Central memory CD4-positive, alpha-beta T cell (primary cell): Measurements from ENCODE around the gene GRM5.
"Not testable (repeated sequence)": the region's sequence is repeated elsewhere in the genome, so short reads cannot be mapped to it uniquely, and the experiment has no call there.

ENCODE experiments used
- DNase-seq: peaks from one replicate; pipeline ENCODE4 v3.0.0; 2022
- total RNA-seq, 3 experiments: gene quantifications; one replicate each; lab custom pipeline; 2026; lab: John Stamatoyannopoulos, UW

GRM5 gene
- total RNA-seq, result 0 to 0.19 (median 0.07) reads per million in 3 experiments

DNA sequence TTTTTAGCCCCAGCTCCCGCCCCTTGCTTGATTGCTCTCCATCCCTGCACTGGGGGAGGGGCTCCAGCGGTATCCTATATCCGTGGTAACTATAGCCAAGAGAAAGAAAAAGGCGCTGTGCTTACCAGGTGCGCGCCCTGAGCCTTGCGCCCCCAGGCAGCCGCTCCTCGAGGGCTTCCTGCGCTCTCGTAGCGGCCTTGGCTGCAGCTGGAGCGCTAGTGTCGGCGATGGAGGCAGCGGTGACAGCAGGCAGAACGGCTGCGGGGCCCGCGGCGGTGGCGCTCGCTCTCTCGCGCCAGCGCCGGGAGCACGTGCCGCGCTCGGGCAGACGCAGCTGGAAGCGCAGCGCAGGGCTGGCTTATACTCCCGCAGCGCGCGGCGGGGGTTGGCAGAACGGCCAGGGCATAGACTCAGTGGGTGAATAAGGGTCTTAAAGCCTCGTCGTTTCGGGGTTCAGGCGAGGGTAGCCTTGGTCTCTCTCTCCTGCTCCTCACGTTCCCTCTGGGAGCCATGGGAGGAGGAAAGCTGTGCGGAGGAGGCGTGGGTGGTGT, at the start of gene GRM5:
Gene GRM5, minus strand, starts transcription at position 332 of the 551 bp plus-strand sequence. CDS start 18,110 bp downstream, outside the sequence.
- not testable (repeated sequence) for DNase-seq

DNA sequence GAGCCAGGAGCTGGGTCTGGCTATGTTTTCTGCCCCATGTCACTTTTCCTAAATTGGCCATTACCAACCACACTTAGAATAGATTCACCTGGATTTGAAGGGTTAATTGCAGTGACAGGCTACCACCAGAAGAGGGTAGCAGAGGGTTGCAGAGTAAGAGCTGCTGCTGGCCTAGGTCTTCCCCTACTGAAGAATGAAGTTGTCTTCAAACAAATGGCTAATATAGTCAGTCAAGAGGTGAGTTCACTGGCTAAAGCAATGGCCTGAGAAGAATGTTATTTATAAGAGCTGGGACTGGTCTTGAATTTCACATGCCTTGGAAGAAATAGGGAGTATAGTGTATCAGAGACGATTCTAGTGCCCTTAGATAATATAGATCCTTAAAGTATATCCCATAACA, 32.2 kb upstream of the GRM5 start:
- DNase-seq, result peak; percentile 2

DNA sequence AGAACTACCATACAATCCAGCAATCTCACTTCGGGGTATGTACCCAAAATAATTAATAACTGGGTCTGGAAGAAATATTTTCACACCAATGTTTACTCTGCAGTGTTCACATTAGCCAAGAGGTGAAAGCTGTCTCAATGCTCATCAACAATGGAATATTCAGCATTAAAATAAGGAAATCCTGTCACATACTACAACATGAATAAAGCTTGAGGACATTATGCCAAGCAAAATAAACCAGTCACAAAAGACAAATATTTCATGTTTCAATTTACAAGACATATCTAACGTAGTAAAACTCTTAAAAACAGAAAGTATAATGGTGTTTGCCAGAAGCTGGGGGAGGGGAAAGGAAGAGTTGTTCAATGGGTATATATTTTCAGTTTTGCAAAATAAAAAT, 28.0 kb upstream of the GRM5 start:
- DNase-seq, result not testable (repeated sequence)

DNA sequence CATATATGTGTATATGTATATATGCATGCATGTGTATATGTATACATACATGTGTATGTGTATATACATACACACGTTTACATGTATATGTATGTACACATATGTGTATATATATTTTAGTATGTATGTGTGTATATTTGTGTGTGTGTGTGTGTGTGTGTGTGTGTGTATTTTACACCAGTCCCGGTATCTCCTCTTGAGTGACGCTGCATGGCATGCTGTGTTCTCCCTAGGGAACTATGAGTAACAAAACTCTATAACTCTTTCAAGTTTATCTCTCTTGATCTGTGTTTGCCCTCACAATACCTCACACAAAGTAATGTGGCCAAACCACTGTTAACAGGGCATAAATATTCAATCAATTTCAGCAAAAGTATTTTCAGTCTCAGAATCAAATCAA, 19.2 kb upstream of the GRM5 start:
- not testable (repeated sequence) for DNase-seq

DNA sequence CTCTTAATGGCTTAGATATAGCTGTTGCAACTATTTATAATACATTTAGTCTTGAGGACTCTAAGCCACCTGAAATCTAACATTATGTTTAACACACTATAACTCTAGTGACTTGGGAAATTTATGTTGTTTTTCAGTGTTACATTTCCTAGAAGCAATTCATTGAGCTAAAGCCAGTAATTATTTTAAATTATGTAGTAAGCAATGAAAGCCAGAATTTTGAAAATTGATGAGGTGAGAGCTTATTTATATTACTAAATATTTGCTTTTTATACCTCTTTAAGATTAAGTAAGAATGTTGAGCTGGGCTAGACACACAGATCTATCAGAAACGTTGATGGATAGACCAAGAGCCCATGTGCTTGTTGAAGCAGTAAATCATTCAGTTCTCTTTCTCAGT, 5.1 kb upstream of the GRM5 start:
- not testable (repeated sequence) for DNase-seq

DNA sequence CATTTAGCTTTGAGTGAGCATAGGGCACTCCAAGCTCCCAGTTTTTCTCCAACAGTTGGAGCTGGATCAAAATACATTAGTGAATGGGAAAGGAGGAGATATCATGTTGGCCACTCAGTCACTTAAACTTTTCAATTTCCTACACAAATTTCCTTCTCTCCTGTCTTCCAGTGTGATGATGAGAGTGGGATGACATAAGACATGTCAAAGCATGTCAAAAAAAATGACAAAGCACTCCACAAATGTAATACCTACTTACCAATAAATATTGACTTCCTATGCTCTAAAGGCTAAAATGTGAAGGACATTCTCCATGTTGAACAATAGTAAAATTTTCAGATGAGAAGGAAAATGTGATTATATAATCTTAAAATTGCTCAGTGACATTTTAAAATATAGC, 1.5 kb upstream of the GRM5 start:
- DNase-seq, result no peak

DNA sequence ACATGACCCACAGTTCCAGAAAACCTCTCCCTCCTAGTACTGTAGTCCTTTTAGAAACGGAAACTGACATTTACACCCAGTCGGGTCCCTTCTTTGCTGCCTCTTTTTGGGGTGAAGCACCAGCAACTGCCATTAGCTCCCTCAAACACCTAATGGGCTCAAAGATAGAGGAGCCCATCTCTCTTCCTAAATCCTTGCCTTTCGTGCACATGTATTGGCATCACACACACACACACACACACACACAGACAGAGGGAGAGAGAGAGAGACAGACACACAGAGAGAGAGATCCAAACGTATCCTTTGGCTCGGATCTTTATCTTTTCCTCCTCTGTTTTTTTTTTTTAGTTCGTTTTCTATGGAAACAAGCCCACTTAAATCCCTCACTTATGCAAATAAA, 716 bp downstream of the GRM5 start:
- no peak for DNase-seq

DNA sequence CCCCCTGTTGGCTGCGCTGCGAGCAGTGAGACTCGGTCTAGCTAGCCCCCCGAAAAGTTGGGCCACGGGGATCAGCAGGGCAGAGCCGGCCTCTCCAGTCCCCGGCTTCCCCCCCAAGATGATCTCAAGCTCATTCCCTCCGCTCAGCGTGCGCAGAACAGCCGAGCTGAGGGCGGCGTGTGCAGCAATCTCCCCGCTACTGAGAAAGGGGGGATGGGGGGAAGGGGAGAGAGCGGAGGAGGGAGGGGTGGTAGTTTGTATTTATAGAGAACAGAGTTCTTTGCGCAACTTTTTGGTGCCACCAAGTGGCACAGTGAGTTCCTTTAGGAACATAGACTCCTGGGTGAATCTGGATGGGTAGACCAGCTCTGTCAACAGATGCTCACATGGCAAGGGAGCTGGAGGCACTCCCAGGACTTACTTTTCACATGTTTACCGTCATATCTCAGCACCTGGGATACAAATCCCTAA, 2.3 kb downstream of the GRM5 start:
- not testable (repeated sequence) for DNase-seq

DNA sequence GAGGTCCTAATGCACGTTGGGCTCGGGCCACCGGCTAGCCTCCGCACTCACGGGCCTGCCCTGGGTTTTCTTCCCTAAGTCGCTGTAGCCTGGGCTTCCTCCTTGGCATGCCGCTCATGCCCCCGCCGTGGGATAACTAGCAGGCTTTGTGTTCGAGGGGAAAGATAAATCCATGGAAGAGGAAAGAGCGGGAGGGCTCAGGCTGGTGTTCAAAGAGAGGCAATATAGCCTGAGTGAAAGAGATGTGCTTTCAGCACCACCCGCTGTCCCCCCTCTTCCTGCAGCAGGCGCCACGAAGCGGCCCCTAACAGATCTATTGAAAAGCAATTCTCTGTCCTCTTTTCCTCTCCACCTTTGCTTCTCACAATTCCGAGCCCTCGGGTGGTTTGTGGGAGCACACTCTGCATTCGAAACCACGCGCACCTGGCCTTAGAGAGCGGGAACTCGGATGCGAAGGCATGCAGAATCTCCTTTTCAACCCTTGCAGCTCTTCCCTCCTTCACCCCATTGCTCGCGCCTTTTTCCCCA, 2.9 kb downstream of the GRM5 start:
- not testable (repeated sequence) for DNase-seq

DNA sequence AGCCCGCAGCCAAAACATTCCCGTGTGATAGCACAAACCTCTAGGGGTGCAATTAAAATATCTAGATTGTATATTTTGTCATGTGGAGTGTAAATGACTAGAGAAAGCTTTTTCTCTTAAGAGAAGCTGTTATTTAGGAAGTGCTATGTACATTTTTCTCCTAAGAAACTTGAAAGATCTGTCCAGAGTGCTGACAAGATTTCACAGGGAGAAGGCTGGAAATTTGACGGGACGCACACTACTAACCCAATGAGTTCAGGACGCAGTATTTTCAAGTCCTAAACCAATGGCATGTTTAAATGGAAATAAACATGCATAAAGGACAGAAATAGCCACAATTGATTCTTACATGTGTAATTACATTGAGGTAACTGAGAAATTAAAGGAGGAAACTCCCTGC, 3.9 kb downstream of the GRM5 start:
- not testable (repeated sequence) for DNase-seq

DNA sequence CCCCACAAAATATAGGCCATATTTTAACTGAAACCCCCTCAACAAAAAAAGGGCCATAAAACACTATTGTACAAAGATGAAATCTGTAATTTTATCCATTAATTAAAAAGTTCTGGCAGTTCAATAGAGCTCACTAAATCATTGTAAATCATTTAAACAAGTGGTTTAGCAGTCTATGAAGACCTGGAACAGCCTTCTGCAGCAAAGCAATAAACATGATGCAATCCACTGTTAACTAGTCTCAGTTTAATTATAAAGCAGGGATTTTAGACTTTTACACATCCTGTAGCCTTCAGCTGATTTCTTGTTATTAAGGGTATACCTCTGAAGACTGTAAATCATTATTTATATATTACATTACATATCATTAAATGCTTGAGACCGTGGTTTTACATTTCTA, 8.4 kb downstream of the GRM5 start:
- DNase-seq, result not testable (repeated sequence)

DNA sequence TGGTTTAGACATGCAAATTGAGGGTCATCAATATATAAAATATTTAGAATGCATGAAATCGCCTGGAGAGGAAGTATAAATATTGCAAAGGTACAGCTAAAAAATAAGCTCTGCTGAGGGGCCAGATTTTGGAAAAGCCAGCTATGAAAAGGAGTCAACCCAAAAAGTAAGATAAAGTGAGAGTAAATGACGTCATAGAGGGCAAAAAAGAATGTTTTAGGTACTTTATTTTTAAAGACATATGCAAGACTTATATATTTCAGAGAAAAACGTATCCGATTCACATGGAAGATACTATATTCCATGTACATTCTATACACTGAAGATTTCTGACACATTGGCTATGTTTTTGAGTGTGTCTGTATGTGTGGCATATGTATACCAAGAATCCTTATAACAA, 13.6 kb downstream of the GRM5 start:
- no peak for DNase-seq

DNA sequence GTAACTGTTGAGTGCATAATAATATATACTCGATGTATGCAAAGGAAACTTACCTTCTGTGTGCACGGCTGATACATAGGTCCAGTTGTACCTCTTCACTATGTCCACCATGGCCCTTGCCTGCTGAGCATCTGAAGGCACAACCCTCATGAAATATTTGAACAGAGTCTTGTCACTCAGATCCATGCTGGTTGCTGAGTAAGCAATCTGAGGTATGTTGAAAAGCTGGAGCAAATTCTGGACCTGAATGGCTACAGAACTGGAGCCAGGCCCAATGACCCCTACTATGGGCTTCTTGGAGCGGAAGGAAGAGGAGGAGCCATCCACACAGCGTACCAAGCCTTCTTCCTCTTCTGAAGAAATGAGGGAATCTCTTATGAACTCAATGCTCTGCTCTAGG, 18.6 kb downstream of the GRM5 start:
- DNase-seq, result not testable (repeated sequence)

DNA sequence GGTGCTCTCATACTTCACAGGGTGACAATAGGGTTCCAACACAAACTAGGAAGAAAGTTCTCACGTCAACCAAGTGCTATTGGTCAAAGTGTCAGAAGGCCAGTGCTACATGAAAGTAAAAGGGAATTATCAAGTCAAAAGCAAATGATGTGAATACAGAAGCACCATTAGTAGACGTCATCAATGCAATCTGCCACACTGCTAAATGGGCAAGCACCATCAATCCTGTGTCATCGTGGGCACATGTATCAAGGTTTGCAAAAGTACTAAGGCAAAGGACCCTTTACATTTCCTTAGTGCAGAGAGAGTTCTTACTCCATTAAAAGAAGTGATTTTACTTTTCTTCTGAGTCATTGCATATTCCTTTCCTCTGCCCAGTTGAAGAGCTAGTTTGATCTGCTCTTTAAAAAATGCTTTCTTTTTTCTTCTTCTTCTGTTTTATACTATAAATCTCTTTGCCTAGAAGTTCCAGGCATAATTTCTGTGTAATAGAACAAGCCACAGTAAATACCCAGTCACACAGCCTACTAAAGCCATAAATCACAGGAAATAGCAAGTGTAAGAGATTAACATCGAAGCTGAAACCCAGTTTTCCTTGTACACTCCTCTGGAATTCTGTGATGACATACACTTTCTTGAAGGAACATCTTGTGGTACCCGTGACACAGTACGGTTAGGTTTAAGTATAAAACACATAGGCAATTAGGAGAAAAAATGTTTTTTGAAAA, 21.8 kb downstream of the GRM5 start:
- DNase-seq, result not testable (repeated sequence)

DNA sequence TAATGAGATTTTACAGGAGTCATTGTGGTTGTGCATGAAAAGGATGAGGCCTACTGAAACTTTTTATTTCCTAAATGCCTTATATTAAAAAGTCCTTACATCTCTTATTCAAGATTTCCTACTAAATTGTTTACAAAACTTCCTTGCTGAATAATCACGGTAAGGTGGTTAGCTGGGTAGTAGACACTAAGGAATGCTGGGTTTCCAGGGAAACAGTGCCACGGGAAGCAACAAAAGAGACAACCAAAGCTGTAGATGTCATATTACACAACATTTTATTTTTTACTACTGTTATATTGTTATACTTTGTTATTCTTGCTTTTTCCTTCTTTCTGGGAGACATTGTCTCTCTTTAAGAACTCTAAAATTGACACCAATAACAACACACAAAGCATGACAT, 36.1 kb downstream of the GRM5 start:
- not testable (repeated sequence) for DNase-seq

DNA sequence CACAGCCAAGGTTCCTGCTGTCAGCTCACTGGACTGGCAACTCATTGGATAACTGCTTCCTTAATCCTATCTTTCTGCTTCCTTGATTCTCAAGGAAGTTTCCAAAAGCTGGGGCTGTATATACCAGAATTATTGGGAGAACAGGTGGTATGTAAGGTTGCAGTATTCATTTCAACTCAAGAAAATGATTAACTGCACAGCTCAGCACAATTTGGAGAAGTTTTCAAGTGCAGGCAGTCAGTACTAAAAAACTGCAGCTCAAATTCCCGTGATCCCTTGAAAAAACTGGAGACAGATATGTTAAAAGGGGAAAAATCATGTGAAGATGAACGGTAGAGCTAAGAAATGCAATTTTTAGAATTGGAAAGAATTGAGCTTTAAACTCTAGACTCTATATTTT, 44.4 kb downstream of the GRM5 start:
- no peak for DNase-seq

DNA sequence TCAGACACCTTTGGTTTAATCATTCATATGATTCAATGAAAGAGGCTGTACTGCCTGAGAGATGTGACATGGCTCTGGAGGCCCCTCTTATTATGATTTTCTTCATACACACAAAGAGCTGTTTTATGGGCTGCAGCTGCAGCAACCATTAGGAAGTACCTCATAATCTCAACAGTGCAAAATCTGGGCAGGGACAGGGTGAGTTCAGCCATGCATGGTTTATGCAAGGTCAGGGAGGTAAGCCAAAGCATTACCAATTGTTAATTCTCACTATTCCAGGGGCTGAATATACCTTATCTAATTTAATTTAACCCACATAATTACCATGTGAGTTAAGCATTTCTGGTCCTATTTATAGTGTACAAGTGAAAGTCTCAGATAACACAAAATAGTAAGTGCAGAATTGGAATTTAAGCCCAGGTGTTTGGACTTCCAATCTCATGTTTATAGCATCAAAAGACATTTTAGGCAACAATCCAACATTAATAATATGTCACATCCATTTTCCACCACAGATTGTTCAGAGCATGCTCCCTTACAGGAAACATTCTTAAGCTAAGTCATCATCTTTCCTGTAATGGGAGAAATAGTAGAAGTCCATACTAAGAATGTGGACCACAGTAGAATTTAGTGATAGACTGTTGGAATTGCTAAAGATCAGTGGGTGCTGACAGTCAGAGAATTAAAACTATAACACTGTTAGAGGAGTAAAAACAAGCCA, 45.8 kb downstream of the GRM5 start:
- not testable (repeated sequence) for DNase-seq

DNA sequence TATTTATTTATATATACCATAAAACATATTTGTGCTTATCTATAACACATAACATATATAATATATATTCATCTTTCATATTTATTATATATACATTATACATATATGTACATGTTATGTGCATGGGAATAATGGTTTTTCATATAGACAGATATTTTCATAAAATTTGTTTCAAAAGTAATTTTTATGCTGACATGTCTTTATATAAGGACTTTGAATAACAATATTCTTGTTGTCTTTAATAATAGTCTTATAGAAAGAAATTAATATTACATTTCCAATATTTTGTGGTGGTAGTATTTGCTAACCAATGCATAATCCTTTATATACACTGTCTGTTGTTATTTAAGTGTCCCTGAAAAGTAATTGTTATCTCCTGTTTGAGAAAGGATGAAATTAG, 49.6 kb downstream of the GRM5 start:
- no peak for DNase-seq

DNA sequence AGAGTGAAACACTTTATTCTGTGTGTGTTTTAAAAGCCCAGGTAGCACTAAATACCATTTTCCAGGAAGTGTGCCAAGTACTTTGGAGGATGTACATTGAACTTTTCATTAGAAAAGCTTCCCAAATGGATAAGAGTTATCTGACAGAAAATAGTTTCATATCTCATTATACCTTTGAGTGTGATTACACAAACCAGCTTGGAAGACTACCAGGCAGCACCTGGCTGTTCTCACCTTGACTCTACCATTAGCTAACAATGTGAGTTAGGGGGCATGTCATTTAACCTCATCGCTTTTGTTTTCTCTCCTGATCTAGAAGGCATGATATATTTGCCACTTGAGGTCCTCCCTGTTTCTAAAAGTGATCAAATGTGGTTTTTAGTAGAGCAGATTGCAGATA, 50.2 kb downstream of the GRM5 start:
- no peak for DNase-seq

DNA sequence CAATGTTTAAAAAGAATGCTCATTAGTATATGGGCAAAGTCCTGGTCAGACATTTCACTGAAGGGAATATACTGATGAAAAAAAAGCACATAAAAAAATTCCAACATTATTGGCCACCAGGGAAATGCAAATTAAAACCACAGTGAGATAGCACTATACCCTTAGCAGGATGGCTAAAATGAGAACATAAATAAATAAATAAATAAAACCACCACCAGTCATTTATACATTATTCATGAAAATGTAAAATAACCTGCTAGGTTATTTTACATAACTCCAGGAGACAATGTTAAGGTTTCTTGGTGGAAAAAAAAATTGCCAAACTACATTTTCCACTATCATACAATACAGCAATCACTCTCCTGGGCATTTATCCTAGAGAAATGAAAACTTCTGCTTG, 64.9 kb downstream of the GRM5 start:
- not testable (repeated sequence) for DNase-seq

DNA sequence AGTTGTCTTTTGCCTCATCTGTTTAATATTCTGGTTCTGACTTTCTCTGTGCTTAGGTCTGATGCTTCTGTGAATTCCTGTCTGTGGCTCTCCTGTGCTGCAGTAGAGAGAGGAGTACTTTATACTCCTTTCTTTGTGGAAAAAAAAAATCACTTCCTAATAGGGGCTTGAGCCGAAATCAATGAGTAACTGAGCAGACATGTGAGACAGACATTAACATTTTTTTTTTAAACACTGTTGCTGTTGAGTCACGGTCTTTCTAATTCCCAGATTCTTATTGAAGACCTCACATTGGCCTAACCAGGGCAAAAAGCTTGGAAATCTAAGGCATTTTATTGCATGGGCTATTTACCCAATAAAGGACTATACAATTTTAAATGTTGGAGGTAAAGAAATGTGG, 86.1 kb downstream of the GRM5 start:
- DNase-seq, result no peak

DNA sequence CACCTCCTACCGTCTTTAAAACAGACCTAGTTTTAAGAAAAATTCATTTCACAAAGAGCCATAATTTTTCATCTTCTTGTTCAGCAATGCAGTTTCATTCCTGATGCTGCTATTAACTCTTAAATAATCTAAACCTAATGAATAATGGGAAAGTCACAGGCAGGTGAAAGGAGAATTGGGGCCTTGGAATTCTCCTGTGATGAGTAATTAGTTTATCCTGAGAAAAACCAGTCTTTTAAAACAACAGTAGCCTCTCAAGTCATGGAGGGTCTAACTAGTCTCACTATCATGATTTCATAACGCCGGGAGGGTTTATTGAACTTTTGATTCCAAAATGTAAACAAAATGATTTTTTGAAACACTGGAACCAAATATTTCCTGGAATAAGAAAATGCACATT, 86.8 kb downstream of the GRM5 start:
- DNase-seq, result not testable (repeated sequence)

DNA sequence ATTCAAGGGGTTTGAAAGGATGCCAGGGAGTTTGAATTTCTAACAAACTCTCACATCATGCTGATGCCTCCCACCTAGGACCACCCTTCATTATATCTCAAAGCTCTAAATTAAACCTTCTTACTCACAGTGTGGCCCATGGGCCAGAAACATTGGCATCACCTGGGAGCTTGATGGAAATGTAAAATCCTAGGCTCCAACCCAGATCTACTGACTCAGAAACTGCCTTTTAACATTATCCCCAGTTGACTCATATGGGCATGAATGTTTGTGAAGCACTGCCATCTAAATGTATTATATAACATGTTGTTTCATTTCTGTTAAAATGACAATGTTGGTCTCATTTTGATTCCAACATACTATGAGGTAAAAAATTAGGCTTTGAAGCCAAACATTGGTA, 90.3 kb downstream of the GRM5 start:
- DNase-seq, result not testable (repeated sequence)

DNA sequence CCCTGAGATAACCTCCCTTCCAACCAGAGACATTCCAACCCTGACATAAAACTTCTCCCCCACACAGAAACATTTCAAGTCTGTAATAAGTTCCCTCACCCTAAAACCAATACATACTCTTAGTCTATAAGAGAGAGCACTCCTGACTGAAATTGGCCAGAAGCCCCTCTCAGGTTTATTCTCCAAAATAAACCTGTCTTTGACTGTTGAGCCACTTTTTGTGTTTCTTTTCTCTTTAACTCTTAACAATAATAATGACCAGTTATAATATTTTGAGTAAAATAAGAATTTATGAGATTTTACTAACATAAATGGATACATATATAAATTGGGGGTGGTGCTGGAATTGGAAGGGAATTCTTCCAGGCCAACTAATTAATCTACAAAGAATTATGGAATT, 93.6 kb downstream of the GRM5 start:
- DNase-seq, result no peak
